ENCODE measurements around the gene SIM2.

Gene SIM2

DNA sequence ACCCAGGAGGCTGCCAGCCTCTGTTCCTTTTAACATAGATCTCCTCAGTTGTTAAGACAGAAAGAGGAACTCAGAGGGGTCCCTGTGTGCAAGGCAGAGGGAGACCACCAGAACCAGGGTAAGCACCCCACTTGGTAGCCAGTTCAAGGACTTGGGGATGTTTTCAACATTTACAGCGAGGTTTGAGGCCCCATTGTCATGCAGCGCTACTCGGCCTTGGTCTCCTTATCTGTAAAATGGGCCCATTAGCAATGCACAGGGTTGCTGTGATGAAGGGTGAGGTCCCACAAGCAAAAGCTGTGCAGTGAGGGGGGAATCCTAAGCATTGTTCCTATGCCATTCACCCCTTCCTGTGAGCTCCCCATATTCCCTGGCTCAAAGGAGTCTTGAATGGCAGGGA lies 4.2 kb downstream of the SIM2 start:
- Mint-ChIP-seq H3K27ac (no peak overlapping the region), H3K4me1 (peaks cover 81% of the 10 kb centered on the region), H3K9me3 (no peaks in the 10 kb centered on the region), H3K4me3 (no peak overlapping the region), H3K27me3 (peaks cover 94% of the 10 kb centered on the region)
- no peak for ATAC-seq
- DNase-seq, result peak in 1 of 2 donors; percentile 2

DNA sequence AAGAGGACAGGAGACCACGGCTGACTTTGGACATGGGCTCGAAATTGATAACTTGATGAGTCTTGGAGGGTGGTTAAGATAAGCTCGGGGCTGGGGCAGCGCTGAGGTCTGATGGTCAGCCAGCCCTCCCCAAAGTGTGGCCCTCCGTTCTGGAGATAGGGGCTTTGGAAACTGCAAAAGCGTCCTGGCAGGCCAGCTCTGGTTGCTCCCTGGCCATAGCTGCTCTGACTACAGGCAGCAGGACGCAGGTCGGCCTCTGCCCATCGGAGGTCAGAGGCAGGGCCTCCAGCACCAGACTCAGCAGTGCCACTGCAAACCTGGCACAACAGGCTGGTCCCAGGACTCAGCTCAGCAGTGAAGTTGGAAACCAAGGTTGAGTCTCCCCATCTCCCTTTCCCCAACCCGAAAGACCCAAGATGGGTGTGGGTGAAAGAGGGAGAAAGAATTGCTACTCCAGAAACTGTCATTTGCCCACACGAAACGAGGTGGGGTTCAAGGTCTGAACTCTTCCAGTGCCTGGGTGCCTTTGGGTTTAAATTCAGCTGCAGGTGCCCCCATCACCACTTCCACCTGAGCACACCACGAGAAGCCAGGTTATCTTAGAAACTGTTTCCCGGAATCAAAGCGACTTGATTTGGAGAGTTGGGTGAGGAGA lies 4.8 kb downstream of the SIM2 start:
- H3K27me3 Mint-ChIP-seq, result peaks cover 94% of the 10 kb centered on the region
- H3K4me3 Mint-ChIP-seq, result no peak overlapping the region
- peaks cover 82% of the 10 kb centered on the region for H3K4me1 Mint-ChIP-seq
- ATAC-seq, result no peak
- no peak overlapping the region for H3K27ac Mint-ChIP-seq
- DNase-seq, result peak in 1 of 2 donors; percentile 5
- H3K9me3 Mint-ChIP-seq, result no peaks in the 10 kb centered on the region

DNA sequence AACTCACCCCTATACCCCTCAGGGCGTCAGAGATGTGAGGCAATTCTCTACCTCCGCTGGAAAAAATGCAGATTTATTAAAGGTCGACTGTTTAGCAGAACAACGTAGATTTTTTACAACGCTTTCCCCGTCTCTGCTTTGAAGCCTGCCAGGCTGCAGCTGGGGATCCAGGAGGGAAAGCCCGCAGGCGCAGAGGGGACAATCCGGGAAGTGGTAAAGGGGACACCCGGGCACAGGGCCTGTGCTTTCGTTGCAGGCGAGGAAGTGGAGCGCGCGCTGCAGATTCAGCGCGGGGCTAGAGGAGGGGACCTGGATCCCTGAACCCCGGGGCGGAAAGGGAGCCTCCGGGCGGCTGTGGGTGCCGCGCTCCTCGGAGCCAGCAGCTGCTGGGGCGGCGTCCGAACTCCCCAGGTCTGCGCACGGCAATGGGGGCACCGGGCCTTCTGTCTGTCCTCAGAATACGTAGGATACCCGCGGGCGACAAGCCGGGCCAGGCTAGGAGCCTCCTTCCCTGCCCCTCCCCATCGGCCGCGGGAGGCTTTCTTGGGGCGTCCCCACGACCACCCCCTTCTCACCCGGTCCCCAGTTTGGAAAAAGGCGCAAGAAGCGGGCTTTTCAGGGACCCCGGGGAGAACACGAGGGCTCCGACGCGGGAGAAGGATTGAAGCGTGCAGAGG lies 5.5 kb downstream of the SIM2 start:
- Mint-ChIP-seq H3K9me3 (no peaks in the 10 kb centered on the region), H3K27me3 (peaks cover 99% of the 10 kb centered on the region), H3K4me3 (peak overlapping the region; percentile 59 to 67), H3K27ac (no peak overlapping the region), H3K4me1 (peaks cover 86% of the 10 kb centered on the region)
- ATAC-seq (peak; percentile 11), DNase-seq (peak in 1 of 2 donors; percentile 18)

DNA sequence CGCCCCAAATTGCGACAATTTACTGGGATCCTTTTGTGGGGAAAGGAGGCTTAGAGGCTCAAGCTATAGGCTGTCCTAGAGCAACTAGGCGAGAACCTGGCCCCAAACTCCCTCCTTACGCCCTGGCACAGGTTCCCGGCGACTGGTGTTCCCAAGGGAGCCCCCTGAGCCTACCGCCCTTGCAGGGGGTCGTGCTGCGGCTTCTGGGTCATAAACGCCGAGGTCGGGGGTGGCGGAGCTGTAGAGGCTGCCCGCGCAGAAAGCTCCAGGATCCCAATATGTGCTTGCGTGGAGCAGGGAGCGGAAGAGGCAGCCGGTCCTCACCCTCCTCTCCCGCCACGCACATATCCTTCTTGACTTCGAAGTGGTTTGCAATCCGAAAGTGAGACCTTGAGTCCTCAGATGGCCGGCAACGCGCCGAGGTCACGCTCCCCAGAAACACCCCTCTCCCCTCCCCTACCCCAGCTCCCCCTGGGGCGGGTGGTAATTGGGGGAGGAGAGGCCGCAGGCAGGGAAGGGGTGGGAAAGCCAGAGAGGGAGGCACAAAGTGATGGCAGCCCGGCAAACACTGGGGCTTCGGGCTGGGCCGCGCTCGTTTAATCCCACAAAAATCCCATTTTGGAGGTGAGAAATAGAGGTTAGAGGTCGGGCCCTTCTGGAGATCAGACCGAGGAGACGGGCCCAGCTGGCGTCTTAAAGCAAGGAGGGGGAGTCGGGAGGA lies 6.2 kb downstream of the SIM2 start:
- Mint-ChIP-seq H3K4me3 (peak overlapping the region; percentile 36 to 56), H3K27me3 (peaks cover 100% of the 10 kb centered on the region), H3K9me3 (no peaks in the 10 kb centered on the region), H3K4me1 (peaks cover 89% of the 10 kb centered on the region), H3K27ac (peak overlapping the region in 1 of 2 donors; percentile 19)
- ATAC-seq, result no peak
- DNase-seq, result peak in 1 of 2 donors; percentile 6

DNA sequence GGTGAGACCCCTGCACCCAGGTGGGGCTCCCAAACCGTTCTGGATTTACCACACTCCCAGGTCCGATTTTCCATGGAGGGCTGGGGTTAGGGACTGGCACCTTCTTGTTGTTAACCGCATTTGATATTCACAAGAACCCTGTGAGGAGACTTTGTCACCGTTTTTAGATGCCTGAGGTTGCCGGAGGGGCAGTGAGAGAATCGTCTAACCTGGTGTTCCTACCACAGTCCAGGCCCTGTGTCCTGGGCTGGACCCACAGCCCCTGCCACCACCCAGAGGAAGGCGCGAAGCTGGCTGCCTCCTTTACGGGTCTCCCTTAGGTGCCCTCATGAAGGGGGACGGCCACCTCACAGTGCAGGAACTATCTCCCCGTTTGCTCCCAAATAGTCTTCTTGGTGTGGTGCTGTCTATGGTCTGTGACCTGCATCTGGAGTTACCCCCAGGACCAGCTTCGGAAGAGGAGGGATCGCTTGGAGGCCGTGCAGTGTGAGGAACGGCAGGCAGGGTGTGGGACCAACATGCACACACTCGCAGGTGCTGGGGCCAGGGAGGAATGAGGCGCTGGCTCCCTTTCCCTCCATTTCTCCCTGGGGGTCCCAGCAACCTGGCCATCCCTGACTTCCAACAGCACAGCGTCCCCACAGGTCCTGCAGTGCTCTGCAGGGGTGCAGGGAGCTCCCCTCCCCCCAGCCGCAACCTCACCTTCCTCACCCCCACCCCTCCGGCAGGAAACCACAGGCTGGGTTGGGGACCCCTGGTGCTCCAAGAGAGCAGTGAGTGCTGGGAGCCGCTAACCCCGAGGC lies 7.0 kb downstream of the SIM2 start:
- ATAC-seq, result no peak
- peak overlapping the region; percentile 55 to 73 for H3K4me3 Mint-ChIP-seq

DNA sequence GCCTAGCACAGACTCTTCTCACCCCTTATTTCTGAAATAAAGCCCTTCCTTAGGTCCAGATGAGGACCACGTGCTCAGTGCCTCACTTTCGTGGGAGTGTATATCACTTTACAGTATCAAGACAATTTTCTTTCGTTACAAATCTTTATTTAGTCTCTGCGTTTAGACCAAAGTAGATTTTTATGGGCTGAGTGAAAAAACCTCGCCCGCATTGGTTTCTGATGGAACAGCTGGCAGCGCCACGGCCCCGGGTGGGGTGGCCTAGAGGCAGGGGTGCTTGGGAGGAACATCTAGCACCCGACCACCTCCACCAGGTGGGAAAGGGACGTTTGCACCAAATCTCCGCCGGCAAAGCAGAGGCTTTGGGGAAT lies 7.6 kb downstream of the SIM2 start:
- Mint-ChIP-seq H3K27ac (peak overlapping the region in 1 of 2 donors; percentile 68), H3K27me3 (peaks cover 100% of the 10 kb centered on the region), H3K4me3 (peak overlapping the region; percentile 55 to 73), H3K9me3 (no peaks in the 10 kb centered on the region), H3K4me1 (peaks cover 76% of the 10 kb centered on the region)
- ATAC-seq, result no peak
- DNase-seq, result no peak

More for the DNA sequence above, 7.0 kb downstream of the SIM2 start:
- Mint-ChIP-seq H3K27ac (peak overlapping the region in 1 of 2 donors; percentile 68), H3K4me1 (peaks cover 82% of the 10 kb centered on the region), H3K27me3 (peaks cover 100% of the 10 kb centered on the region), H3K9me3 (no peaks in the 10 kb centered on the region)
- peak in 1 of 2 donors; percentile 5 for DNase-seq

DNA sequence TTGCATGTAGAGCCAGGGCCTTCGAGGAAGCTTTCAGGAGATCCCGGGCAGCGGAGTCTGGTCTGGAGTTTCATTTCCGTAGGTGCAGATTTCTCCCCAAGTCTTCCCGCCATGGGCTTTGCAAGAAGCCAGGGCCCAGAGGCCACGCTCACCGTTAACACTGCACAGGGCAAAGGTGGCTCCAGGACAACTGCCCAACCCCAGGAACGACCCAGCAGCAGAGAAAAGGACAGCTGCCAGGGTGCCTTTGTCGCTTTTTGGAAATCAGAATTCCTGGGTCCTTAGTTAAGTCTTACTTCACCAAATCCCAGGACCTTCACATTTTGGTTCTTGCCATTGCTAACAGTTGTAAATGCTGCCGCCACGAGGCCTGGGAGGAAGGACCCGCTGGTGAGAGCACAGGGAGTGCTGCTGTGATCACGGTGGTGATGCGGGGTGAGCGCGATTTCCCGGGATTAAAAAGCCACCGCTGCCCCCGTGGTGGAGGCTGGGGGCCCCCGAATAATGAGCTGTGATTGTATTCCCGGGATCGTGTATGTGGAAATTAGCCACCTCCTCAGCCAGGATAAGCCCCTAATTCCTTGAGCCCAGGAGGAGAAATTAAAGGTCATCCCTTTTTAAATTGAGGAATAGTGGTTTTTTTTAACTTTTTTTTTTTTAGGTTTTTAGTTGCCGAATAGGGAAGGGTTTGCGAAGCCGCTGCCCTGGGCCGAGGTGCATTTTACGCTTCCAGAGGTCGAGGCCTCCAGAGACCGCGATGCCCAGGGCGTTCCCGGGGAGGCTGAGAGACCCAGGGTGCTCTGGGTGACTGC lies 8.2 kb downstream of the SIM2 start:
- Mint-ChIP-seq H3K4me1 (peaks cover 70% of the 10 kb centered on the region), H3K9me3 (no peaks in the 10 kb centered on the region), H3K27ac (peak overlapping the region in 1 of 2 donors; percentile 83), H3K27me3 (peaks cover 98% of the 10 kb centered on the region), H3K4me3 (peak overlapping the region; percentile 50 to 73)
- ATAC-seq, result no peak
- peak in 1 of 2 donors; percentile 2 for DNase-seq

DNA sequence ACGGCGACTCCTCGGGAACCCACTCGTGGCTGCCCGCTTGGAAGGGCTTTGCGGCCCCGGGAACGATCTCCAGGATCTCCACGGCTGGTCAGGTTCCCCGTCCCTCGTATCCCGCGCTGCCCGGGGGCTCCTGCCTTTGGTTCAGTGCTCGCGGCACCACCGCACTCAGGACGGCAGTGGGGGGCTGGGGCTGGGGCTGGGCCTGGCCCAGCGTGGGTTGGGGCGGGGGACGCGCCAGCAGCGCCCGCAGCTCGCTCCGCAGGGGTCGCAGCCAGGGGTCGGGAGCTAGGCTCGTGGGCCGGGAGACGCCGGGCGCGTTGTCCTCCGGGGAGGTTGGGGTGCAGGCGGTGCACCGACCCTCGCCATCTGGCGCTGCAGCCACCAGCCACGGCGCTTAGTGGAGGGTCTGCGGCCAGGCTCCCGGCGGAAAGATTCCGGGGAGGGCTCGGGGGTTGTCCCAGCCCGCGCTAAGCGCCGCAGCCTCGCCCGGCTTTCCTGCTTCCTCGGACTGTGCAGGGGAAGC lies 8.9 kb downstream of the SIM2 start:
- Mint-ChIP-seq H3K9me3 (no peaks in the 10 kb centered on the region), H3K27me3 (peaks cover 98% of the 10 kb centered on the region), H3K27ac (peak overlapping the region in 1 of 2 donors; percentile 93), H3K4me1 (peaks cover 66% of the 10 kb centered on the region), H3K4me3 (peak overlapping the region; percentile 68 to 74)
- no peak for ATAC-seq
- no peak for DNase-seq

DNA sequence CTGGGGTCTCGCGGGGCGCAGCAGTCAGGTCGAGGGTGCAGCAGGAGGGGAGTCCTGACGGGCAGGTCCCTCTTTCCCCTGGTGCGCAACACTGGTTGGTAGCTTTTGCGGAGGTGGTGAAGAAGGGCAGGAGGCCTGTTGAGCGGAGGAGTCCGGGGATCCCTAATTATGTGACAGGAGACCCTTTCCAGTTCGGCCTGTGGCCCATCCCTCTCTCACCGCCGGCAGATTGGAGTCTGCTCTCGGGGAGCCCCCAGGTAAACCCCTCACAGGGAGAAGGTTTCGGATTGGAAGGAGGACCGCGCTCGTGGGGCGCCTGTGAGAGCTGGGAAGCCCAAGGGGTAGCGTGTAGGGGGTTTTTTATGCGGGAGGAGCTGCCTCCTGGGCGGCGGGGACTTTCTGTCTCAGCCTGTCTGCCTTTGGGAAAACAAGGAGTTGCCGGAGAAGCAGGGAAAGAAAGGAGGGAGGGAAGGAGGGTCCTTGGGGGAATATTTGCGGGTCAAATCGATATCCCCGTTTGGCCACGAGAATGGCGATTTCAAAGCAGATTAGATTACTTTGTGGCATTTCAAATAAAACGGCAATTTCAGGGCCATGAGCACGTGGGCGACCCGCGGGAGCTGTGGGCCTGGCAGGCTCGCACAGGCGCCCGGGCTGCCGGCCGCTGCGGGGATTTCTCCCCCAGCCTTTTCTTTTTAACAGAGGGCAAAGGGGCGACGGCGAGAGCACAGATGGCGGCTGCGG lies 9.5 kb downstream of the SIM2 start:
- no peak for ATAC-seq
- Mint-ChIP-seq H3K27me3 (peaks cover 98% of the 10 kb centered on the region), H3K4me1 (peaks cover 62% of the 10 kb centered on the region), H3K27ac (peak overlapping the region in 1 of 2 donors; percentile 93), H3K9me3 (no peaks in the 10 kb centered on the region), H3K4me3 (peak overlapping the region; percentile 68 to 74)
- DNase-seq, result peak in 1 of 2 donors; percentile 5

DNA sequence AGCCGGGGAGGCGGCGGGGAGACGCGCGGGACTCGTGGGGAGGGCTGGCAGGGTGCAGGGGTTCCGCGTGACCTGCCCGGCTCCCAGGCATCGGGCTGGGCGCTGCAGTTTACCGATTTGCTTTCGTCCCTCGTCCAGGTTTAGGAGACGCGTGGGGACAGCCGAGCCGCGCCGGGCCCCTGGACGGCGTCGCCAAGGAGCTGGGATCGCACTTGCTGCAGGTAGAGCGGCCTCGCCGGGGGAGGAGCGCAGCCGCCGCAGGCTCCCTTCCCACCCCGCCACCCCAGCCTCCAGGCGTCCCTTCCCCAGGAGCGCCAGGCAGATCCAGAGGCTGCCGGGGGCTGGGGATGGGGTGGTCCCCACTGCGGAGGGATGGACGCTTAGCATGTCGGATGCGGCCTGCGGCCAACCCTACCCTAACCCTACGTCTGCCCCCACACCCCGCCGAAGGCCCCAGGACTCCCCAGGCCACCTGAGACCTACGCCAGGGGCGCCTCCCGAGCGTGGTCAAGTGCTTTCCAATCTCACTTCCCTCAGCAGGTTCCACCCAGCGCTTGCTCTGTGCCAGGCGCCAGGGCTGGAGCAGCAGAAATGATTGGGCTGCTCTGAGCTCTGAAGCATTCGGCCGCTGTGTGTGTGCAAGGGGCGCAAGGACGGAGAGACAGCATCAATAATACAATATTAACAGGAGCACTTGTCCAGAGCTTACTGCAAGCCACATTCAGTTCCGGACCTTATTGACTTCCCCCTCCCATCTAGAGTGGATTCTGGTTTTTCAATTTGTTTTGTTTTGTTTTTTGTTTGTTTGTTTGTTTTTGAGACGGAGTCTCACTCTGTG lies 10.3 kb downstream of the SIM2 start:
- H3K4me1 Mint-ChIP-seq, result peaks cover 54% of the 10 kb centered on the region
- H3K27ac Mint-ChIP-seq, result peak overlapping the region in 1 of 2 donors; percentile 34
- peaks cover 98% of the 10 kb centered on the region for H3K27me3 Mint-ChIP-seq
- peak overlapping the region; percentile 15 to 74 for H3K4me3 Mint-ChIP-seq
- ATAC-seq (no peak), DNase-seq (no peak)
- H3K9me3 Mint-ChIP-seq, result no peaks in the 10 kb centered on the region

DNA sequence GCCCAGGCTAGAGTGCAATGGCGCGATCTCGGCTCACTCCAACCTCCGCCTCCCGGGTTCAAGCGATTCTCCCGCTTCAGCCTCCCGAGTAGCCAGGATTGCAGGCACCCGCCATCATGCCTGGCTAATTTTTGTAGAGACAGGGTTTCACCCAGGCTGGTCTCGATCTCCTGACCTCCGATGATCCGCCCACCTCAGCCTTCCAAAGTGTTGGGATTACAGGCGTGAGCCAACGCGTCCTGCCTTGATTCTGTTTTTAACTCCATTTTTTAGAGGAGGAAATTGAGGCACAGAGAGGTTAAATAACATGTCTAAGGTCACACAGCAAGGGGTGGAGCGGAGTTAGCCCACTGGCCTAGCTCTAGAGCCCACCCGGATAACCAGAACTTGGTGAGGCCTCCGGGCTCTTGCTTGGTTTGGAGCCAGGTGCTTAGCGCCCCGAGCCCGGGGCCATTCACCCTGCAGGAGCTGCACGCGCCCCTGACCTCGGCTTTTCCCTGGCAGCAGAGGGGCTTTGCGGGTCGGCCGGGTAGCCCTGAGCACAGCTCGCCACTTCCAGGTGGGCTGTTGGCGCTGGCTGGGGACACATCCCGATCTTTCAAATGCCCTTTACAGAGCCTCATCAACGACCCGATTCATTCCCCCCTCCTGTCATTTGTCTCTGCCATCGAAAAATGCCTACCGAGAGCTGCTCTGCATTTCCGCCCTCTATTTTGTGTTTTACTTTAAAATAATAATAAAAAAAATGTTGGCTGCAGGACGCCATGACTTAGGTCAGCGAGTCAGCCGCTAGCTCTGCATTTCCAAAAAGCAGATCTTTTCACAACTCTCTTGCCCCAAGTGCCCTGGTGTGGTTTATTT lies 11.2 kb downstream of the SIM2 start:
- DNase-seq (peak in 1 of 2 donors; percentile 1), ATAC-seq (no peak)
- H3K9me3 Mint-ChIP-seq, result no peaks in the 10 kb centered on the region
- H3K27ac Mint-ChIP-seq, result peak overlapping the region in 1 of 2 donors; percentile 34
- H3K4me1 Mint-ChIP-seq, result peaks cover 45% of the 10 kb centered on the region
- H3K4me3 Mint-ChIP-seq, result peak overlapping the region; percentile 15 to 48
- H3K27me3 Mint-ChIP-seq, result peaks cover 98% of the 10 kb centered on the region

DNA sequence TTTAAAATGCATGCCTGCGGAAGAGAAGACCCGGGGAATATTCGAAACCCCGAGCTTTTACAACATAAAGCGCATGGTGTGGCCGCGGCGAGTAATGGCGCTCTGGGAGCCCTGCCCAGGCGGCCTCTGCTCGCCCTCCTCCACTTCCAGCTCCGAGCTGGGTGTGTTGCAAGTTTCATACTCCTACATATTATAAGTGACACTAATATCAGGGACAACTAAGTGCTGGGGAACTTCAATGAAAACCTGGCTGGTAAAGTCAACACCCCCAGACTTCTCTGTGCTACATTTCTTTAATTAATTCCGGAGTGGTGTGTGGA lies 11.8 kb downstream of the SIM2 start:
- ATAC-seq (no peak), DNase-seq (peak in 1 of 2 donors; percentile 4)
- H3K4me3 Mint-ChIP-seq, result no peak overlapping the region
- peaks cover 39% of the 10 kb centered on the region for H3K4me1 Mint-ChIP-seq
- H3K27me3 Mint-ChIP-seq, result peaks cover 94% of the 10 kb centered on the region
- no peak overlapping the region for H3K27ac Mint-ChIP-seq
- H3K9me3 Mint-ChIP-seq, result no peaks in the 10 kb centered on the region
